ENCODE data around the gene LDHA.

LDHA gene

DNA sequence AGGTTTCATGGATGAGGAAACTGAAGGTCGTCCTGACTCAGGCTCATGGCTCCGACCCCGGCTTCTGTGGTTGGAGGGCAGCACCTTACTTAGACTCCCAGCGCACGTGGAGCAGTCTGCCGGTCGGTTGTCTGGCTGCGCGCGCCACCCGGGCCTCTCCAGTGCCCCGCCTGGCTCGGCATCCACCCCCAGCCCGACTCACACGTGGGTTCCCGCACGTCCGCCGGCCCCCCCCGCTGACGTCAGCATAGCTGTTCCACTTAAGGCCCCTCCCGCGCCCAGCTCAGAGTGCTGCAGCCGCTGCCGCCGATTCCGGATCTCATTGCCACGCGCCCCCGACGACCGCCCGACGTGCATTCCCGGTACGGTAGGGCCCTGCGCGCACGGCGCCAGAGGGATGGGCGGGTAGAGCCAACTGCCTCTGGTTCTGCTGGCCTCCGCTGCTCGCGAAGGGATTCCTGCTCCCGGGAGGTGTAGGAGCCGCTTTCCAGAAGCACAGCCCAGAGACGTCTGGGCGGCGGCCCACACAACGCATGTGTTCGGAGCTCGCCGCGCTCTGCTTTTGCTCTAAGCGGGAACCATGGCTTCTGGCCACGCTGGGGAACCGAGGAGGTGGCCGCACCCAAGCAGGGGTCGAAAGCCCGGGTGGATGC lies at the start of gene LDHA:
LDHA (plus strand) TSS at position 289 of the 653 bp plus-strand sequence. CDS start 2,280 bp downstream, outside the sequence.
- peak; percentile 98 for DNase-seq

DNA sequence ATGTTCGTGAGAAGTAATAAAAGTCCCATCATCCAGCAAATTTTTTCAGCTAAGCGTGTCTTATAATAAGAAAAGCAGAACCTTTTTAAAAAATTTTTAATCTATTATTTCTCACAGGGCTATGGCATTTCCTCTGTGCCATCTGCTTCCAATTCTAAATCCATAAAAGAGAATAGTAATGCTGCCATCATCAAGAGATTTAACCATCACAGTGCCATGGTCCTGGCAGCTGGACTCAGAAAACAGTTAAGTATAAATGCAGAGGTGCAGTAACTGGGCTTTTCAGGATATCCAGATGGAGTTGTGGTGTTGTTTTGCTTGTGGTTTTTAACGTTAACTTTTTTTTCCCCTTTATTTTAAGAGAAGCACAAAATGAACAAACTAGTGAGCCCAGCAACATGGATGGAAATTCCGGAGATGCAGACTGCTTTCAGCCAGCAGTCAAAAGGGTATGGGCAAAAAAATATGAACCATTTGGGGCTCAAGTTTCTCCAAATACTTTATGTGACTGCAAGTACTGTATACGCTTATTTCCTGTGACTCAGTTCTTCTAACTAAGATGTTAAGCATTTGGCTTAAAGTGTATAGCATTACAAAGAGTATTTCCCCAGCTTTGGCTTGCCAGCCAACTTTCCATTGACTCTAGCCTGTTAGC lies 46.8 kb upstream of the LDHA start:
- no peak for DNase-seq

DNA sequence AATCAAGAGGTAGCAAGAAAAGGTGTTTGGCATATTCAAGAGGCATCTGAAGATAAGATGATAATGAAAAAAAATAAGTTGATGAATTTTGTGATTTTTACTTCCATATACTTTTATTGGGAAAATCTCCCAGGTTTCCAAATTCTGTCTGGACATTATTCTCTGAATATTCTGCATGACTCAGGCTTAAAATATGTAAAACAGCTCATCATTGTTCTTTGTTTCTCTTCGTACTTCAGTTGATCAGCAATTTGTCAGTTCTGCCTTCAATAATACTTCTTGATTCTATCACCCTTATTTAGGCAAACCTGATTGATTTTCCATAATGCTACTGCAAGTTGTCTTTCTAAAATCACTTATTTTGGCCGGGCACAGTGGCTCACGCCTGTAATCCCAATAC lies 41.8 kb upstream of the LDHA start:
- DNase-seq: no peak

- DNase-seq: no peak
Measured at GRCh38 chr11:18358646-18359045, 35.7 kb upstream of the LDHA start.

- no peak for DNase-seq
Measured at GRCh38 chr11:18361154-18361553, 33.2 kb upstream of the LDHA start.

DNA sequence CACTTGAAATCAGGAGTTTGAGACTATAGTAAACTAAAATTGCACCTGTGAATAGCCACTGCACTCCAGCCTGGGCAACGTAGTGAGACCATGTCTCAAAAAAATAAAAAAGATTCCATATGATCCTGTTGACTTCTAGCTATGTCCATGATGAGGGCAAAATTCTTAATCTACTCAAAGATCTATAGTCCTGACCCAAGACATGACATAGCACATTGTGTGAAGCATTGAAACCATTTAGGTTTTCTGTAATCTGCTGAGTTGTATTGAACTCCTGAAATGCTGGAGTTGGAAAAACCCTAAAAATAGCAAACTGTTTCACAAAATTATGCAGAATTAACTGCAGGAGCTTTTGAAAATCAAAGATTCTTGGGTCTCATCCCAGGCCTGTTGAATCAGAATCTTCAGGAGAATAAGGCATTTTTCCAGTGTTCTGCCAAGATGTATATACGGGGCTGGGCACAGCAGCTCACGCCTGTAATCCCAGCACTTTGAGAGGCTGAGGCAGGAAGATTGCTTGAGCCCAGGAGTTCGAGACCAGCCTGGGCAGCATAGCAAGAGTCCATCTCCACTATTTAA lies 29.8 kb upstream of the LDHA start:
- no peak for DNase-seq

GRCh38 chr11:18365741-18366140 lies 28.6 kb upstream of the LDHA start:
- DNase-seq: no peak

- DNase-seq: no peak
Measured at GRCh38 chr11:18366286-18366685, 28.1 kb upstream of the LDHA start.

- no peak for DNase-seq
Measured at GRCh38 chr11:18367431-18367830, 26.9 kb upstream of the LDHA start.

DNA sequence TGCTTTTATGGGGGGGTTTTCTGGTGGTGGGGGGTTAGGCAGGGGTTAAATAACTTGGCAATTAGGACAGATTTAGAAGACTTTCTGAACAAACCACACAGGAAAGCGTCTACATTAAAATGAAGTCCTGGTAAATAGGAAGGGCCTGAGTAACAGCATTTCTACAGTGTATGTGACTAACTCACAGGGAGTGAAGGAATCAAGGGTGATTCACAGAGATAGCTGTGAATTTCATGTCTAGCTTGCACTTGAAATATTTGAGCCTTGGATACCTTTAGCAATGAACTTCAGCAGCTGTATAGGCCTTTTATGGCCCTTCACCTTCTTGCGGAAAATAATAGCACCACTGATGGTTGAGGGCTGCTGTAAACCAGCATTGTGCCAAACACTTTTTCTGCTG lies 26.1 kb upstream of the LDHA start:
- DNase-seq: no peak

DNA sequence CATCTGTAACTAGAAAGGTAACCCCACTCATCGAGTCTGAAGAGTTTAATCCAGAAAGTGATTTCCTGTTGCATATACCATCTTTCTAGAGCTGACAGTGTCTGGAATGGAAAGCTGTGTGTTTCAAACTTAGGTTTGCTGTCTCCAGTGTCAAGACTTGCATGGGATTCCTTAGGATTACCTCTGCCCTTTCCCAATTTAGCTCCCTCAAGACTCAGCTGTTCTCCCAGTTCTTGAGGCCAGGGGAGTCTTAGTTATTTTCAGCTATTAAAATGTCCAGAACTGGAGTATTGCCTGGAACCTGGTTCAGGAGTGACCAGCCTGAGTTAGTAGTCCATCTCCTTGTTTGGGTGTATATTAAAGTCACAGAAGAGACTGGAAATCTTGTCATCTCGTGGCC lies 25.0 kb upstream of the LDHA start:
- DNase-seq: no peak

DNA sequence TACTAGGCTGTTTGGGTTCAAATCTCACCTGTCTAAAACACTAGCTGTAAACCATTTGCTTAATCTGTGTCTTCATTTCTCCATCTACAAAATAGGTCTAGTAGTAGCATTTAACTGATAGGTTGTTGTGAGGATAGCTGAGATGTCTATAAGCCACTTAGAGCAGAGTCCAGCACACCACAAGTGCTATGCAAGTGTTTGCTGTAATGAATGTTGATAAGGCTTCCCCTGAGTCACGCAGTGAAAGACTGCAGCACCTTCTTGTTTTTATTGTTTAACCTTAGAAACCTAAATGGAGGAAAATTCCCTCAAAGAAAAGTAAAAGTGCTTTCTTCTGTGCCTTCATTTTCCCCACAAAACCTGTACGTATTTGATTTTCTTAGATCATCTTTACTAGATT lies 23.1 kb upstream of the LDHA start:
- DNase-seq: no peak

GRCh38 chr11:18372201-18372600 lies 22.2 kb upstream of the LDHA start:
- DNase-seq: no peak

GRCh38 chr11:18374956-18375355 lies 19.4 kb upstream of the LDHA start:
- DNase-seq: no peak

GRCh38 chr11:18375941-18376340 lies 18.4 kb upstream of the LDHA start:
- no peak for DNase-seq

GRCh38 chr11:18379201-18379600 lies 15.2 kb upstream of the LDHA start:
- no peak for DNase-seq

- DNase-seq: no peak
Measured at GRCh38 chr11:18383388-18384156, 10.8 kb upstream of the LDHA start.

GRCh38 chr11:18384157-18384641 lies 10.2 kb upstream of the LDHA start:
- DNase-seq: no peak

DNA sequence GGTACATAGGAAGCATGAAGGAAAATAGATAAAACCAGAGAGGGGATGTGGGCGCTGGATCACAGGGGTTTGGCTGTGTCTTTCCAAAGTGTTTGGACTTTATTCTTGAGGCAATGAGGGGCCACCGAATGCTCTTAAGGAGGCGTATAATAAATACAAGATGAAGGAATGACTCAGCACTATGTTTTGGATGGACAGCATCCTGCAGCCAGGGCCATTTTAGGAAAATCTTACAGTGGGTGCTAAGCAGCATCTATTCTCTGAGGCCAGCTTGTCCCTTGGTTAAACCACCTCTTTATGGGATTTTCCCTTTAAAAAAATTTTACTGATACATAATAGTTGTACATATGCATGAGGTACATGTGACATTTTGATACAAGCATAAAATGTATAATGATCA lies 4.3 kb upstream of the LDHA start:
- no peak for DNase-seq

DNA sequence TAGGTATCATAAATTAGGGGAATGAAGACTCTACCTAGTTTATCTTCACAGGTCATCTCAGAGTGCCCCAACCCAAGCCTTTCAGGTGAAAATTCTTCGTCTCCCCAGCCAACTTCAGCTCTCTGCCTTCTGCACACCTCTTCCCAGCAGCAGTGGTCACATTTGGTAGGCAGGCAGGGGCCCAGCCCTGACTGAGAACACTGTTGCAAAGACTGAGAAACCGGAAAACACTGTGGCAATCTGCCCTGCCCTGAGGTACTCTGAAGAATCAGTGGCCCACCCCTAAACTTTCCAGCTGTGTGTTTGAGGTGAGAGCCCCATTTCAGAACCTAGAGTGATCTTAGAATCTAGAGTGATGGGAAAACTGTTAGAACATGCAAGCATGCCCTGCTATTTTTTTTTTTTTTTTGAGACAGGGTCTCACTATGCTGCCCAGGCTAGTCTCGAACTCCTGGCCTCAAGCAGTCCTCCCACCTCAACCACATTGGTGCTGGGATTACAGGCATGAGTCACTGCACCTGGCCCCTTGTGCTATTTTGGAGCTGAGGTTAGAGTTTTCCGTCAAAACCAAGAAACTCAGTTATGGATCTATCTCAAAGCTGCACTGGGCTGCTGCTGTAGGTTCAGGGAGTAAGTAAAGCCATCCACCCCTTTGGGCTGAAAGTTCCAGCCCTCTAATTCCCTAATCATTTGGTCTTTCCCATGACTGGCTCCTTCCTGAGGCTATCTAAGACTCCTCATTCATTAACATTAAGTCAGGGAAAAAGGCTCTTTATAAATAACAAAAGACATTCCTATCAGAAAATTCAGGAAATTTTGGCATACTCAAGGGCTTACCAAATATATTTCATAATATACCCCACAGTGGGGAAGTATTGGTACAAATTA lies 1.7 kb upstream of the LDHA start:
- DNase-seq: no peak

GRCh38 chr11:18393581-18394274 lies 635 bp upstream of the LDHA start:
- DNase-seq: peak; percentile 38
